ENCODE measurements around the gene TIMP1.
A peak's percentile ranks its signal among the peaks of the same experiment; 100 is the strongest.

Gene TIMP1

DNA sequence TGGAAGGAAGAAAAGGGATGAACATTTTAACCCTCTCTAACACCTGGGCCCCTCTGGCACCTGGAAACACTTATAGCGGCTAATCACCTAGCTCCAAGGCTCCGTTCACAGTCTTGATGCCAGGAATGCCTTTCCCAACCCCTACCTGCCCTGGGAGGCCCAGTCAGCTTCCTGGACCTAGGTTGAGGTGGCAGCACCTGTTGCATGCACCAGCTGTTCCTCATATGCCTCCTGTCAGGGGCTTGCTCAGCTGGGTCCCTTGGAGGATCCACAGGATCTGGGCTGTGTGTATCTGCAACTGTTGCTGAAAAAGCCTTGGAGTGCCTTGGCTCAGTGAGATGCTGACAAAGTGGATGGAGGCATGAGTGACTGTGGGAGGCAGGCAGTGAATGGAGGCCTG, 43.1 kb downstream of the TIMP1 start:
- H3K36me3 ChIP-seq (replicated peaks; ENCODE audit: low read depth, low read length), result no peaks in the 10 kb centered on the region
- H3K4me2 ChIP-seq (ENCODE audit: low read length), result no peak overlapping the region
- H4K20me1 ChIP-seq (ENCODE audit: insufficient read depth, low read length), result no peaks in the 10 kb centered on the region
- H3K27me3 ChIP-seq (ENCODE audit: low read depth, low read length), result no peaks in the 10 kb centered on the region
- H3K9me3 ChIP-seq (ENCODE audit: insufficient read depth, low read length), result no peaks in the 10 kb centered on the region
- no peak overlapping the region for H3K9ac ChIP-seq (ENCODE audit: low read length)
- no peak overlapping the region for H3K4me3 ChIP-seq (ENCODE audit: low read length)
- H2AFZ ChIP-seq (ENCODE audit: low read depth, low read length), result no peak overlapping the region
- no peak for TF ChIP-seq EZH2phosphoT487 (IDR thresholded peaks at IDR 0.05; ENCODE audit: low read depth)
- TF ChIP-seq, protein P1, sequence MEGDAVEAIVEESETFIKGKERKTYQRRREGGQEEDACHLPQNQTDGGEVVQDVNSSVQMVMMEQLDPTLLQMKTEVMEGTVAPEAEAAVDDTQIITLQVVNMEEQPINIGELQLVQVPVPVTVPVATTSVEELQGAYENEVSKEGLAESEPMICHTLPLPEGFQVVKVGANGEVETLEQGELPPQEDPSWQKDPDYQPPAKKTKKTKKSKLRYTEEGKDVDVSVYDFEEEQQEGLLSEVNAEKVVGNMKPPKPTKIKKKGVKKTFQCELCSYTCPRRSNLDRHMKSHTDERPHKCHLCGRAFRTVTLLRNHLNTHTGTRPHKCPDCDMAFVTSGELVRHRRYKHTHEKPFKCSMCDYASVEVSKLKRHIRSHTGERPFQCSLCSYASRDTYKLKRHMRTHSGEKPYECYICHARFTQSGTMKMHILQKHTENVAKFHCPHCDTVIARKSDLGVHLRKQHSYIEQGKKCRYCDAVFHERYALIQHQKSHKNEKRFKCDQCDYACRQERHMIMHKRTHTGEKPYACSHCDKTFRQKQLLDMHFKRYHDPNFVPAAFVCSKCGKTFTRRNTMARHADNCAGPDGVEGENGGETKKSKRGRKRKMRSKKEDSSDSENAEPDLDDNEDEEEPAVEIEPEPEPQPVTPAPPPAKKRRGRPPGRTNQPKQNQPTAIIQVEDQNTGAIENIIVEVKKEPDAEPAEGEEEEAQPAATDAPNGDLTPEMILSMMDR (IDR thresholded peaks at IDR 0.05; ENCODE audit: low read depth, low read length), result no peak
- no peak overlapping the region for H3K27ac ChIP-seq (ENCODE audit: low read length)
- no peaks in the 10 kb centered on the region for H3K79me2 ChIP-seq (ENCODE audit: low read length)
- peaks cover 8% of the 10 kb centered on the region for H3K4me1 ChIP-seq (ENCODE audit: low read length)

DNA sequence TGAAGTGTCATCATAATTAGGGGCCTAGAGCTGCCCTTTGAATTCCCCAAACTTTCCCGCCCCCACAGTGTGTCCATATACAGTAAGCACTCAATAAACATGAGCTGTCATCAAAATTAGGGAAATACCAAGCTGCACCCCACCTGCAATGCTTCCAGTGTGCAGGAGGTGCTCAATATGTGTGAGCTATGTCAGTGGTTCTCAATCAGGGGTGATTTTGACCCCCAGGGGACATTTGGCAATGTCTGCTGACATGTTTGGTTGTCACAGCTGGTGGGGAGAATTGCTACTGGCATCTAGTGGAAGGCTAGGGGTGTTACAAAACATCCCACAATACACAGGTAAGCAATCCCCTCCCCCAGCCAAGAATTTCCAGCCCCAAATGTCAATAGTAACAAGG, 46.7 kb downstream of the TIMP1 start:
- Histone ChIP-seq H3K4me3 (ENCODE audit: low read length) (no peak overlapping the region), H3K4me1 (ENCODE audit: low read length) (peaks cover 17% of the 10 kb centered on the region), H3K9me3 (ENCODE audit: insufficient read depth, low read length) (no peaks in the 10 kb centered on the region), H3K36me3 (replicated peaks; ENCODE audit: low read depth, low read length) (no peaks in the 10 kb centered on the region), H3K79me2 (ENCODE audit: low read length) (no peaks in the 10 kb centered on the region), H3K27me3 (ENCODE audit: low read depth, low read length) (no peaks in the 10 kb centered on the region), H3K9ac (ENCODE audit: low read length) (no peak overlapping the region), H3K4me2 (ENCODE audit: low read length) (no peak overlapping the region), H3K27ac (ENCODE audit: low read length) (no peak overlapping the region), H4K20me1 (ENCODE audit: insufficient read depth, low read length) (no peaks in the 10 kb centered on the region), H2AFZ (ENCODE audit: low read depth, low read length) (no peak overlapping the region)
- TF ChIP-seq, protein P1 (IDR thresholded peaks at IDR 0.05; ENCODE audit: low read depth, low read length), result peak; percentile 25
- no peak for TF ChIP-seq EZH2phosphoT487 (IDR thresholded peaks at IDR 0.05; ENCODE audit: low read depth)

DNA sequence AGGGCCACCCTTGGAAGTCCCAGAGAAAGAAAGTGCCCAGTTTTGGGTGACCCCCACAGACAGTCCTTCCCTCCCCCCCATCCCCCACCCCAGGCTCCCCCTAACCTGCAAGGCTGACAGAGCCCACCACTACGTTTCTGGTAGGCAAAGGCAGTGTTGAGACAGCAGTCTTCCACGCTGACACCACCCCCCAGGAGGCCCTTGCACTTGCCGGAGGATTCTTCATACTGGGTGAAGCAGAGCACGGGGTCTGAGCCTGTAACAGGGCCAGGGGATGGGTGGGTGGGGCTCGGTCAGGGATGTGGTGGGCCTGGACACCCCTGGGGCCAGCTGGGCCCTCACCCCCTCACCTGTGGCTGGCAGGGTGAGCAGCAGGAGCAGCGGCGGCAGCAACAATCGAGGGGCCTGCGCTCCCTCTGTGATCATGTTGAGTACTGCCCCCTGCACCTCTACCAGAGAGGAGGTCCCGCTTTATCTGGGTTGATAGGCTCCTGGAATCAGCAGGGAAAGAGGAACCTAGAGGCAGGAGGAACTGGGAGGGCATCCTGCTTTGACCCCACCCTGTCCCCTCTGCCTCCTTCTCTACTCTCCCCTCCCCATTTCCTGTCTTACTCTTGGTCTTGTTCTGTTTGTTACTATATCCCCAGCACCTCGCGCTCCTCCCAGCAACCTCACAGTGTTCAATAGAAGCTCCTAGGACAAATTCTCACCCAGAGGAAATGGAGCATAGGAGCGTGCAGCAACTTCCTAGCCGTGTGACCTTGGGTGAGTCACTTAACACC, 47.4 kb downstream of the TIMP1 start, which contains the start of gene CFP:
TSS of gene CFP (minus strand) at position 512 of the 782 bp plus-strand sequence. CDS start at position 426, 86 bp downstream.
- Histone ChIP-seq H4K20me1 (ENCODE audit: insufficient read depth, low read length) (no peaks in the 10 kb centered on the region), H3K4me1 (ENCODE audit: low read length) (peaks cover 17% of the 10 kb centered on the region), H2AFZ (ENCODE audit: low read depth, low read length) (no peak within 1 kb of the TSS), H3K36me3 (replicated peaks; ENCODE audit: low read depth, low read length) (peaks cover 5% of the 10 kb centered on the region), H3K79me2 (ENCODE audit: low read length) (no peaks in the 10 kb centered on the region), H3K4me2 (ENCODE audit: low read length) (peak within 1 kb of the TSS; percentile 40), H3K27ac (ENCODE audit: low read length) (no peak within 1 kb of the TSS), H3K9ac (ENCODE audit: low read length) (no peak within 1 kb of the TSS), H3K9me3 (ENCODE audit: insufficient read depth, low read length) (no peaks in the 10 kb centered on the region), H3K27me3 (ENCODE audit: low read depth, low read length) (no peaks in the 10 kb centered on the region), H3K4me3 (ENCODE audit: low read length) (no peak within 1 kb of the TSS)
- no peak for TF ChIP-seq EZH2phosphoT487 (IDR thresholded peaks at IDR 0.05; ENCODE audit: low read depth)
- TF ChIP-seq, protein P1 (IDR thresholded peaks at IDR 0.05; ENCODE audit: low read depth, low read length), result no peak

DNA sequence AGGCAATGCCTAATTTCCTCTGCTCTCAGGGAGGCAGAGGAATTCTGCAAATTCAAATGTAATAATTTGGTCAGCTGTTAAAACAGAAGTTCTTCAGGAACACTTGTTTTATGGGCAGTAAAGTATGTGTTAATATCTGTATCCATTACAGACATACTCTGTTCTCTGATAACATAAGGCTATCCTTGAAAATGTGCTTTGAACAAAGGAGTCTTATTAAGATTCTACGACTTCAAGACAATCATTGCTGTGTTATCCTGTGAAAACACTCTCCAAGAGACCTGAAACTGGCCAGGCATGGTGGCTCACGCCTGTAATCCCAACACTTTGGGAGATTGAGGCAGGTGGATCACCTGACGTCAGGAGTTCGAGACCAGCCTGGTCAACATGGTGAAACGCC, 49.4 kb downstream of the TIMP1 start:
- Histone ChIP-seq H3K27ac (ENCODE audit: low read length) (no peak overlapping the region), H3K9me3 (ENCODE audit: insufficient read depth, low read length) (no peaks in the 10 kb centered on the region), H3K4me3 (ENCODE audit: low read length) (no peak overlapping the region), H3K27me3 (ENCODE audit: low read depth, low read length) (no peaks in the 10 kb centered on the region), H3K4me1 (ENCODE audit: low read length) (peaks cover 17% of the 10 kb centered on the region), H3K79me2 (ENCODE audit: low read length) (no peaks in the 10 kb centered on the region), H3K36me3 (replicated peaks; ENCODE audit: low read depth, low read length) (peaks cover 5% of the 10 kb centered on the region), H3K9ac (ENCODE audit: low read length) (no peak overlapping the region), H2AFZ (ENCODE audit: low read depth, low read length) (no peak overlapping the region), H3K4me2 (ENCODE audit: low read length) (no peak overlapping the region), H4K20me1 (ENCODE audit: insufficient read depth, low read length) (no peaks in the 10 kb centered on the region)
- TF ChIP-seq EZH2phosphoT487 (IDR thresholded peaks at IDR 0.05; ENCODE audit: low read depth), result no peak
